Common myeloid progenitor, CD34-positive (primary cell): ENCODE results near the gene IDH3G.

Experiments used
- CTCF ChIA-PET: fragments of 350-600 bp; sonication (Branson Sonifier 250); formaldehyde crosslinking; loops from one replicate; lab custom pipeline; 2021; ENCODE audit warnings: antibody characterized with exemption; lab: Charles Lee
- POLR2A ChIA-PET: fragments of 350-600 bp; sonication (Branson Sonifier 250); formaldehyde crosslinking; loops from one replicate; lab custom pipeline; 2021; ENCODE audit warnings: antibody characterized with exemption; lab: Charles Lee
- DNase-seq, 3 donors: peaks; one replicate each; pipeline versions ENCODE4 v3.0.0 to v3.0.0-alpha.2; 2013
- H3K27ac ChIP-seq, 2 experiments: 1 replicate in 1 of 2; 2 replicates in 1 of 2; pipeline ENCODE4 v1.7.0; 2013; ENCODE audit warnings: inconsistent platforms in 2 of 2, low read length in 2 of 2, mild to moderate bottlenecking in 2 of 2, low read depth in 1 of 2, moderate library complexity in 1 of 2; ENCODE audit not compliant: severe bottlenecking in 2 of 2, insufficient read depth in 1 of 2, poor library complexity in 1 of 2
- H3K27me3 ChIP-seq, 5 experiments: replicated peaks in 2 of 5; 1 replicate in 3 of 5; 2 replicates in 2 of 5; pipeline versions ENCODE4 v1.6.1 to v1.7.0; 2013; ENCODE audit warnings: low read length in 4 of 5, mild to moderate bottlenecking in 2 of 5, moderate library complexity in 2 of 5, inconsistent platforms in 1 of 5; ENCODE audit not compliant: insufficient read depth in 5 of 5, control insufficient read depth in 4 of 5
- H3K36me3 ChIP-seq, 4 experiments: 1 replicate in 2 of 4; 2 replicates in 2 of 4; pipeline versions ENCODE4 v1.6.1 to v1.7.0; 2013; ENCODE audit warnings: low read length in 3 of 4, control low read depth in 1 of 4, mild to moderate bottlenecking in 1 of 4; ENCODE audit not compliant: control insufficient read depth in 4 of 4, insufficient read depth in 4 of 4
- H3K4me1 ChIP-seq, 4 experiments: 1 replicate in 3 of 4; 2 replicates in 1 of 4; pipeline versions ENCODE4 v1.6.1 to v1.7.1; 2013; ENCODE audit warnings: low read length in 3 of 4, mild to moderate bottlenecking in 3 of 4, control low read depth in 1 of 4, inconsistent platforms in 1 of 4, moderate library complexity in 1 of 4; ENCODE audit not compliant: control insufficient read depth in 4 of 4, insufficient read depth in 4 of 4; ENCODE audit errors: control extremely low read depth in 1 of 4
- H3K4me3 ChIP-seq, 7 experiments: 1 replicate in 4 of 7; 2 replicates in 3 of 7; pipeline versions ENCODE4 v1.5.1 to v1.7.0; 2013; ENCODE audit warnings: mild to moderate bottlenecking in 7 of 7, low read length in 6 of 7, moderate library complexity in 6 of 7, inconsistent platforms in 2 of 7, low read depth in 2 of 7, control low read depth in 1 of 7; ENCODE audit not compliant: insufficient read depth in 4 of 7, control insufficient read depth in 1 of 7; ENCODE audit errors: extremely low read depth in 1 of 7
- H3K9me3 ChIP-seq, 5 experiments: 1 replicate in 4 of 5; 2 replicates in 1 of 5; pipeline versions ENCODE4 v1.6.1 to v1.7.1; 2013; ENCODE audit warnings: low read length in 4 of 5, mild to moderate bottlenecking in 2 of 5, inconsistent platforms in 1 of 5, low read depth in 1 of 5, moderate library complexity in 1 of 5; ENCODE audit not compliant: control insufficient read depth in 4 of 5, insufficient read depth in 2 of 5; ENCODE audit errors: control extremely low read depth in 1 of 5
- WGBS: methylation state at CpG from one replicate; pipeline ENCODE4 v1.1.5; 2013; ENCODE audit not compliant: insufficient coverage; 5-methylcytosine and 5-hydroxymethylcytosine counted together

Gene IDH3G

DNA sequence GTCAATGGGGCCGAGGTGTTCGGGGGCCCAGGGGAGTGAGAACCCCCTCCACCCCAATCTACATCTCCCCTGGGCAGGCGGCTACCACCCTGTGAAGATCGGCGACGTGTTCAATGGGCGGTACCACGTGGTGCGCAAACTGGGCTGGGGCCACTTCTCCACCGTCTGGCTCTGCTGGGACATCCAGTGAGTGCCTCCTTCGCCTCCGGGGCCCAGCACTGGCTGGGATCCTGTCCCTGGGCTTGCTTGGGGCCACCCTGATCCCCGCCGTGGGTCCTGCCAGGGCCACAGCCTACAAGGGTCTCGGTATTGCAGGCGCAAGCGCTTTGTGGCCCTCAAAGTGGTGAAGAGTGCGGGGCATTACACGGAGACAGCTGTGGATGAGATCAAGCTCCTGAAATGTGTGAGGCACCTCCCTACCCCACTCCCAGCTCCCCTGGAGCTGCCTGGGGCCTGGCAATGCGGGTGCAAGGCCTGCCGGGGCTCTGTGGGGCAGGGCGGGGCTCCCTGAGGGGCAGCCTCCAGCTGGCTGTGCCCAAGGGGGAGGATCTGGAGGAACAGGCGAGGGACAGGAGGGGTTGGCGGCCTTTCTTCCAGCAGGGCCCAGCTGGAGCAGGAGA is 12.6 kb downstream of the IDH3G start:
- H3K27me3 ChIP-seq: peaks cover 0 to 12% (median 0%) of the 10 kb centered on the region in 5 experiments
- WGBS: 91% methylated on average over 21 of the region's 24 CpGs
- no peaks in the 10 kb centered on the region for H3K9me3 ChIP-seq
- peaks cover 0 to 16% (median 8%) of the 10 kb centered on the region in 4 experiments for H3K36me3 ChIP-seq
- H3K27ac ChIP-seq: no peak overlapping the region
- H3K4me3 ChIP-seq: no peak overlapping the region
- peaks cover 0 to 12% (median 9%) of the 10 kb centered on the region in 4 experiments for H3K4me1 ChIP-seq
- CTCF ChIA-PET: no interaction called here
- POLR2A ChIA-PET: no interaction called here
- DNase-seq: no peak

DNA sequence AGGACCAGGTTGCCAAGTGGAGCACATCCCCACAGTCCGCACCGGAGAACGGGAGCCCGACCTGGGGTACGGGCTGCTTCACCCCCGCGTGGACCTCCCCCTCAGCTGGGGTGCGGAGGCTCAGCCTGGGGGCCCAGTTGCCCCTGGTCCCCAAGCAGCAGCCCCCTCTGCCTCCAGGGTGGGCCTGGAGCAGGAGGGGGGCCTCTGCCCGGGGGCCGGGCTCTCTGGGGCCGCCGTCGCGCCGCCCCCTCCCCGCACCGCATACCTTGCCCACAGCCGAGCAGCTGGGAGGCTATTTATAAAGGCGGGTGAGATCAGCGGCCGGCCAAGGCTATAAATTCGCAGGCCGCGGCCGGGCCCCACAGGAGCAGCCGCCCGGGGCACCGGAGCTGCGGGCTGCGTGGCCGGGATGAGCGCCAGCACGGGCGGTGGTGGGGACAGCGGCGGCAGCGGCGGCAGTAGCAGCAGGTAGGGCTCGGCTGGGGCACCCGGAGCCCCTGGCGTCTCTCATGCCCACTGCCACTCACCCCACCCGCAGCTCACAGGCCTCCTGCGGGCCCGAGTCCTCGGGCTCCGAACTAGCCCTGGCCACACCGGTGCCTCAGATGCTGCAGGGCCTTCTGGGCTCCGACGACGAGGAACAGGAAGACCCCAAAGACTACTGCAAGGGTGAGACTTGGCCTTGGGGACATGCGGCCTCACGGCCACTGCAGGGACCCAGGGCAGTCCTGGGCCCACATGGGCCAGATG is 13.3 kb downstream of the IDH3G start, which contains the start of gene SRPK3:
TSS of gene SRPK3 (plus strand) at position 364 of the 750 bp plus-strand sequence. CDS start at position 410, 46 bp downstream.
- H3K9me3 ChIP-seq: no peaks in the 10 kb centered on the region
- DNase-seq: no peak
- ChIA-PET CTCF (no interaction called here), POLR2A (no interaction called here)
- no peak within 1 kb of the TSS for H3K4me3 ChIP-seq
- H3K36me3 ChIP-seq: peaks cover 0 to 11% (median 4%) of the 10 kb centered on the region in 4 experiments
- H3K4me1 ChIP-seq: peaks cover 0 to 12% (median 9%) of the 10 kb centered on the region in 4 experiments
- 71% methylated on average over 38 of the region's 52 CpGs for WGBS
- H3K27me3 ChIP-seq: peaks cover 0 to 12% (median 0%) of the 10 kb centered on the region in 5 experiments
- no peak within 1 kb of the TSS for H3K27ac ChIP-seq

DNA sequence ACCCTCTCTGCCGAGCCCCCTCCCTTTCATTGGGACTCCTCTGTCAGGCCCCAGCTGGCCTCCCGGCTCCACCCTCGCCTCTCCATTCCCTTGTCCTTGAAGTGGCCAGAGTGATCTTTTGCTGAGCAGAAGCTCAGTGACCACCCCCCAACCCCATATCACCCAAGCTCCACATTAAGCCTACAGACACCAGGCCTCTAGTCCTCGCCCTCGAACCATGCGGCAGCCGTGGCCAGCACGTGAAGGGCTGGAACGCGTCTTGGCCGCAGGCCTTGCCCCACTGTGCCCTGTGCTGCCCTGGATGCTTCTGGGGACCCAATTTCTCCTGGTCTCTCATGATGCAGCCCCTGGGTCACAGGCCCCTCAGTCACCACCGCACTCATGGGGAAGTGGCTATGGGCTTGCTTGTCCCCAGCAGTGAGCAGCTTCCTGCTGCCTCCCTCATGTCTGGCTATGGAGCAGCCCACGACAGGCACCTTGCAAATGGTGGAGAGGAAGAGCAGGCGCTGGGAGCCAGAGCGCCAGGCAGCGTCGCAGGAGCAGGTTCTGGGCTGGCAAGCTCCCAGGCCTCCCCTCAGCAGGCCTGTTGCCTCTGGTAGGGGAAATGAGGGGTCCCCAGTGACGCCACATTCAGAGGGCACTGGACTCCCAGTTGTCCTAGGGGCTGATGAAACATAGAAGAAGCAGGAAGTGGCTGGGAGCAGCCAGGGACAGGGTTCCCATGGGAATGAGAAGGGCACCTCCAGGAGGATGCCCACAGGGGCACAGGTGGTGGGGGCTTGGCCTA is 14.1 kb downstream of the IDH3G start:
- peak in 2 of 3 donors; percentile 50 to 57 for DNase-seq
- peaks cover 0 to 10% (median 0%) of the 10 kb centered on the region in 5 experiments for H3K27me3 ChIP-seq
- POLR2A ChIA-PET: interaction anchor here (1.1 kb wide), 1 partner anchor 14 kb away, joined by 4 read pairs; the partner anchor contains the start of genes IDH3G and SSR4
- H3K27ac ChIP-seq: no peak overlapping the region
- peaks cover 0 to 6% (median under 1%) of the 10 kb centered on the region in 4 experiments for H3K36me3 ChIP-seq
- CTCF ChIA-PET: interaction anchor here (1.1 to 1.6 kb wide), 3 partner anchors 12 to 13 kb away, joined by 3 to 7 read pairs (median 3); no protein-coding TSS in a partner anchor
- H3K4me1 ChIP-seq: peaks cover 0 to 12% (median 9%) of the 10 kb centered on the region in 4 experiments
- H3K4me3 ChIP-seq: no peak overlapping the region
- WGBS: 86% methylated on average over 17 of the region's 18 CpGs
- no peaks in the 10 kb centered on the region for H3K9me3 ChIP-seq

DNA sequence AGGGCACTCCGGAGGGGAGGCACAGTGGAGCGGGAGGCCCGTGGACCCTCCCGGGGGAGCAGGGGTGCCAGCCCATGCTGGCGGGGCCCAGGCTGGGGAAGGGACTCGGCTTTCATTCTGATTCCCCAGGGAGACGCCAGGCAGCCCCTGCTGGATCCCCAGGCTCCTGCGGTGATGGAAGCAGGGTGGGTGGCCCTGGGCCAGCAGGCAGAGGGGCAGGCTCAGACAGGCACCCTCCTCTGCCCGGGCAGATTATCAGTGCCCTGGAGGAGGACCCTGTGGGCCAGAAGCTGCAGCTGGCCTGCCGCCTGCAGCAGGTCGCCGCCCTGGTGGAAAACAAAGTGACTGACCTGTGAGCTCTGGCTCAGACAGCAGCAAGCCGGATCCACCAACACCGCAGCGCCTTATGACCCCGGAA is 15.5 kb downstream of the IDH3G start:
- Histone ChIP-seq H3K4me1 (peaks cover 0 to 12% (median 9%) of the 10 kb centered on the region in 4 experiments), H3K36me3 (no peaks in the 10 kb centered on the region), H3K27ac (no peak overlapping the region), H3K27me3 (peaks cover 0 to 10% (median 0%) of the 10 kb centered on the region in 5 experiments), H3K9me3 (no peaks in the 10 kb centered on the region), H3K4me3 (no peak overlapping the region)
- DNase-seq: peak in 1 of 3 donors; percentile 19
- 92% methylated on average over 16 of the region's 16 CpGs for WGBS
- ChIA-PET CTCF (interaction anchor here (1.0 to 1.6 kb wide), 5 partner anchors 10 to 13 kb away, joined by 3 to 7 read pairs (median 4); no protein-coding TSS in a partner anchor), POLR2A (no interaction called here)

DNA sequence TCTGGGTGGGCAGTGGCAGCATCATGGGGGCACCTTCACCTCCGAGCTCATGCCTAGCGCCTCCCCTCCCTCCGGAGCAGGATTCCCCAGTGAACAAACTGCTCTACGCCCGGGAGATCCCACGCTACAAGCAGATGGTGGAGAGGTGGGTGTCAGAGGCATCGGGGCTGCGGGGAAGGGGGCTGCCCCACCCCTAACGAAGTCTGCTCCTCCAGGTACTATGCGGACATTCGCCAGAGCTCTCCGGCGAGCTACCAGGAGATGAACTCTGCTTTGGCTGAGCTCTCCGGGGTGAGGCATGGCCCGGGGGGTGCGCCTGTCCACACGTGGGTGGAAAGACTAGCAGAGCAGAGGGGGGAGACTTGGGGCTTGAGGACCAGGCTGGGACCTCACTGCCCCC is 16.0 kb downstream of the IDH3G start:
- Histone ChIP-seq H3K27me3 (peaks cover 0 to 10% (median 0%) of the 10 kb centered on the region in 5 experiments), H3K4me1 (peaks cover 0 to 12% (median 9%) of the 10 kb centered on the region in 4 experiments), H3K27ac (no peak overlapping the region), H3K9me3 (no peaks in the 10 kb centered on the region), H3K36me3 (no peaks in the 10 kb centered on the region), H3K4me3 (no peak overlapping the region)
- DNase-seq: no peak
- CTCF ChIA-PET: interaction anchor here (1.0 to 1.2 kb wide), 3 partner anchors 10 to 14 kb away, joined by 3 to 5 read pairs (median 4); no protein-coding TSS in a partner anchor
- 86% methylated on average over 17 of the region's 17 CpGs for WGBS
- POLR2A ChIA-PET: no interaction called here

DNA sequence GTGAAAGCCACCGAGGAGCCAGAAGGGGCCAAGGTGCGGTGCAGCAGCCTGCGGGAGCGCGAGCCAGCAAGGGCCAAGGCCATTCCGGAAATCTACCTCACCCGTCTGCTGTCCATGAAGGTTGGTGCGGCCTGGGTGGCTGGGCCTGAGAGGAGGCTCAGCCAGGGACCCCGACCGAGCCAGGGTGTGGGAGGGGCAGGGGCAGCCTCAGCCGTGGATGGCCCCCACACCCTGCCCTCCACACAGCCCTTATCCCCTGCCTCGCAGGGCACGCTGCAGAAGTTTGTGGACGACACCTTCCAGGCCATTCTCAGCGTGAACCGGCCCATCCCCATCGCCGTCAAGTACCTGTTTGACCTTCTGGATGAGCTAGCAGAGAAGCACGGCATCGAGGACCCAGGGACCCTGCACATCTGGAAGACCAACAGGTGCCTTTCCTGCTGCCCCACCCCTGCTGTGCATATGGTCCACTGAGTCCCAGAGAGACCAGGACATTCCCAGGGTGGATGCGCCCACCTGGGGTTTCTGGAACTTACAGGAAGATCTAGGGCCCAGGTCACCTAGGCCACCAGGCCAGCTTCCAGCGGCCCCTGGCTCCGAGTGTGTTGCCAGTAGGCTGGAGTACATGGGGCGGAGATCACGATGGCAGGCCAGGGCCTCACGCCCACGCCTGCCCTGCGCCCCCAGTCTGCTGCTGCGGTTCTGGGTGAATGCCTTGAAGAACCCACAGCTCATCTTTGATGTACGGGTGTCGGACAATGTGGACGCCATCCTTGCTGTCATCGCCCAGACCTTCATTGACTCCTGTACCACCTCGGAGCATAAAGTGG is 16.7 kb downstream of the IDH3G start:
- no peak overlapping the region for H3K4me3 ChIP-seq
- H3K27ac ChIP-seq: no peak overlapping the region
- H3K27me3 ChIP-seq: peaks cover 0 to 10% (median 0%) of the 10 kb centered on the region in 5 experiments
- peaks cover 0 to 12% (median 9%) of the 10 kb centered on the region in 4 experiments for H3K4me1 ChIP-seq
- ChIA-PET POLR2A (no interaction called here), CTCF (interaction anchor here (1.0 to 1.2 kb wide), 3 partner anchors 9 to 15 kb away, joined by 3 to 5 read pairs (median 4); no protein-coding TSS in a partner anchor)
- no peak for DNase-seq
- no peaks in the 10 kb centered on the region for H3K36me3 ChIP-seq
- 96% methylated on average over 29 of the region's 34 CpGs for WGBS
- H3K9me3 ChIP-seq: no peaks in the 10 kb centered on the region
